Fibroblast of pulmonary artery (primary cell): ENCODE measurements around the gene MVD.

Experiments used
- DNase-seq: peaks from one replicate; pipeline ENCODE4 v3.0.0-alpha.2; 2010; ENCODE audit warnings: low read depth
- H3K4me3 ChIP-seq: replicated peaks from 2 replicates; pipeline ENCODE4 v1.5.1; 2011; ENCODE audit warnings: low read depth, mild to moderate bottlenecking, control low read depth, low read length, moderate library complexity
- CTCF ChIP-seq: IDR thresholded peaks from 2 replicates; pipeline ENCODE4 v1.5.1; 2011; ENCODE audit warnings: mild to moderate bottlenecking, control low read depth, low read length, inconsistent platforms; ENCODE audit errors: missing control alignments

MVD gene

DNA sequence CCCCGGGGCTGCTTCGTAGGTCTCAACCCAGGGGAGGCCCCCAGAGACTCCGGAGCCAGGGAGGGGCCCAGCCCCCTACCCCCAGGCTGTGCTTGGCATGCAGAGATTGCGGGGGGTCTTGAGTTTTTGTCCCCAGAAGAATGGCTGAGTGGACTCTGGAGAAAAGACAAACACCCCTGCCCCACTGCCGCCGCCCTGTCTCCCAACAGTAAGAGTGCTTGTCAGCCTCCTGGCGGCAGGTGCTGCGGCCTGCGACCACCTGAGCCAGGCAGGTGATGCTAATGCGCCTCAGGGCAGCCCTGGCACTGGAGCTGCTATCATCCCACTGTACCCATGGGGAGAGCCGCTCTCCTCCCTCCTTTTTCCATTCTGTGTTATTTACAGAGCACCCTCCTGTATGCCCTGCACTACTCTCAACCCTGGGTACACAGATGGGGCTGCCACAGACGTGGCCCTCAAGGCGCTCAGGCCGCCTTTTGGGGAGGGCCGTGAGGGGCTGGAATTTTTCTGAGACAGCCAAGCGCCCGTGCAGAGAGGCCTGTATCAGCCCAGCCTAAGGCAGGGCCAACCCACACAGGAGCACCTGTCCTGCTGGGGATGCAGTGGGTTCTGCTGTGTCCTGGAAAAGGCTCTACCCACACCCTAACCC, 27.1 kb downstream of the MVD start:
- no peak overlapping the region for H3K4me3 ChIP-seq
- TF ChIP-seq CTCF = no peak
- no peak for DNase-seq

GRCh38 chr16:88634994-88635670, 27.8 kb downstream of the MVD start:
- peak overlapping the region; percentile 46 for H3K4me3 ChIP-seq
- TF ChIP-seq CTCF = no peak
- no peak for DNase-seq

GRCh38 chr16:88634141-88634993, 28.5 kb downstream of the MVD start:
- no peak for TF ChIP-seq CTCF
- peak overlapping the region; percentile 46 for H3K4me3 ChIP-seq
- DNase-seq = peak; percentile 46

DNA sequence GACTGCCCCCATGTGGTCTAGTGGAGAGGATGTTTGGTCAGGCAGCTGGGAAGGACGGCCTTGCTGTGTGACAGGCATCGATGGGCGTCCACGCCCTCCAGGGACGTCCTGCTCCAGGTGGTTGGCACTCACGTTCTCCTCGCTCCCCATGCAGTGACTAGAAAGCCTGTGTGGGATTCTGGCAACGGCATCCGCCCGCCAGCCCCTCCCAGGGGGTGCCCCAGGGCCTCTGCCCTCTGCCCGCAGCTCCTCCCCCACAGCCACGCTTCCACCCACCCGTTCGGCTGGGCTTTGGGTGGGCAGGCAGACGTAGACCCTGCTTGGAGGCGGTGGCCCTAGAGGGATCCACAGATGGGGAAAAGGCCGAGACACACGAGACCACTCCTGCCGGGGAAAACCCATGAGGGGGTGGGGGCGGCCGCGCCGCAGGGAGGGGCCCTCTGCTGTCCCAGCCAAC, 29.2 kb downstream of the MVD start:
- peak; percentile 31 for DNase-seq
- TF ChIP-seq CTCF = peak; percentile 35
- H3K4me3 ChIP-seq = no peak overlapping the region

DNA sequence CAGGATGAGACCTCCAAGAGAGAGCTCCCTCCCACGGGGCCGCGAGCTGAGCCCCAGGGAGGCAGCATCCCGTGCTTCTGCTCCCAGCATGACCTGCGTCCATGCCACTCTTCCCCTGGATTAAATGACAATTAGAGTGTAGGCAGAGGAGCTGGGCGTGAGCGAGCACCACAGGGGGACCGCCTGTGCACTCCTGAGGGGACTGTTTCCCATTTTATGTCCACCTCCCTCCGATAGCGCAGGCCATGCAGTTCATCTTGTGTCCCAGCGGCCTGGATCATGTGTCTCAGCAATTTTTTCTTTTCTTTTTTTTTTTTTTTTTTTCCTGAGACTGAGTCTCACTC, 30.3 kb downstream of the MVD start:
- no peak for DNase-seq
- TF ChIP-seq CTCF = no peak
- H3K4me3 ChIP-seq = no peak overlapping the region

DNA sequence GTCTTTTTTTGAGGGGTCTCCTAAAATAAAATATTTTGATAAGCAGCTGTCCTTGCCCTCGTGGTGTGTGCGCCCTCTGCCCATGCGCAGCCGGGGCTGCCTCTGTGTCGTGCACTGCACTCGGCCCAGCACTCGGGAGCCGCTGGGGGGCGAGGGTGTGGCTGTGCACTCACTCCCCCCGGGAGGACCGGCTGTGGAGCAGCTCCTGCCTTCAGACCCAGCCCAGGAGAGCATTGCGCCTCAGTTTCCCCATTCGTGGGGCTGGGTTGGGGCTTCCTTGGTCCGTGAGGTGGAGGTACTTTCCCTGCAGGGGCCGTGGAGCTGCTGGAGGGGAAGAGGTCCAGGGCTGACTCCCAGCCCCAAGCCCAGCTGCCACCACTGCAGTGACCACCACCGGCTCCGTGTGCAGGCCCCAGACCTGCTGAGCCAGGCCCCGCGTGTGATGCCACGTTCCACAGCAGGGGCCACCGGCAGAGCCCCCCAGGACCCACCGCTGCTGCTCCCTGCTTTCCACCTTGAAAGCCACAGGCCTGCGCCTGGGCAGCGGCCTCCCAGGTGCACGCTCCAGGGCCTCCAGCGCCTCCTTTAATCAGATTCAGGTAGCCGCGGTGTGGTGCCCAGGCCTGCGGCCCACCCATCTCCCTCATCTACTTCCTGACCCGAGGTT, 30.8 kb downstream of the MVD start:
- no peak overlapping the region for H3K4me3 ChIP-seq
- no peak for DNase-seq
- TF ChIP-seq CTCF = no peak
